GM04503 (cell line): ENCODE results near the gene RIN2.

Source experiments
- DNase-seq: peaks from one replicate; pipeline ENCODE4 v3.0.0-alpha.2; 2012; ENCODE audit warnings: low read depth

The RIN2 gene, protein sequence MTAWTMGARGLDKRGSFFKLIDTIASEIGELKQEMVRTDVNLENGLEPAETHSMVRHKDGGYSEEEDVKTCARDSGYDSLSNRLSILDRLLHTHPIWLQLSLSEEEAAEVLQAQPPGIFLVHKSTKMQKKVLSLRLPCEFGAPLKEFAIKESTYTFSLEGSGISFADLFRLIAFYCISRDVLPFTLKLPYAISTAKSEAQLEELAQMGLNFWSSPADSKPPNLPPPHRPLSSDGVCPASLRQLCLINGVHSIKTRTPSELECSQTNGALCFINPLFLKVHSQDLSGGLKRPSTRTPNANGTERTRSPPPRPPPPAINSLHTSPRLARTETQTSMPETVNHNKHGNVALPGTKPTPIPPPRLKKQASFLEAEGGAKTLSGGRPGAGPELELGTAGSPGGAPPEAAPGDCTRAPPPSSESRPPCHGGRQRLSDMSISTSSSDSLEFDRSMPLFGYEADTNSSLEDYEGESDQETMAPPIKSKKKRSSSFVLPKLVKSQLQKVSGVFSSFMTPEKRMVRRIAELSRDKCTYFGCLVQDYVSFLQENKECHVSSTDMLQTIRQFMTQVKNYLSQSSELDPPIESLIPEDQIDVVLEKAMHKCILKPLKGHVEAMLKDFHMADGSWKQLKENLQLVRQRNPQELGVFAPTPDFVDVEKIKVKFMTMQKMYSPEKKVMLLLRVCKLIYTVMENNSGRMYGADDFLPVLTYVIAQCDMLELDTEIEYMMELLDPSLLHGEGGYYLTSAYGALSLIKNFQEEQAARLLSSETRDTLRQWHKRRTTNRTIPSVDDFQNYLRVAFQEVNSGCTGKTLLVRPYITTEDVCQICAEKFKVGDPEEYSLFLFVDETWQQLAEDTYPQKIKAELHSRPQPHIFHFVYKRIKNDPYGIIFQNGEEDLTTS

DNA sequence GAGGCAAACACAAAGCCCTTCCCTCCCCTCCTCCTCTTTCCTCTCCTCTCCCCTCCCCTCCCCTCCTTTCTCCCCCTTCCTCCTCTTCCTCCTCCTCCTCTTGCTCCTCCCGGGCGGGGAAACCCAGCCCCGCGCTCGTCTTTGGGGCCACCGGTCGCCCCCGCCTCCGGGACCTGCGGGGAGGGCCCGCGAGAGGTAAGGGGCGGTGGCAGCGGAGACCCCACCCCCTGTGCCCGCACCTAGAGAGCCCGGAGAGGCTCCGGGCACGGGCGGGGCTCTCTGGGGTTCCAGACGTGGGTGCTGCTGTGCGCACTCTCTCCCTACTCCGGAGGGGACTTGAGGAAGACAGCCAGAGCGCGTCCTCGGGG, at the start of gene RIN2:
TSS of gene RIN2 (plus strand) at position 126 of the 368 bp plus-strand sequence. CDS start 131,344 bp downstream, outside the sequence.
- DNase-seq: no peak

- no peak for DNase-seq
Observed at GRCh38 chr20:19709635-19710335, 48.3 kb upstream of the RIN2 start.

- no peak for DNase-seq
Observed at GRCh38 chr20:19710336-19711120, 47.5 kb upstream of the RIN2 start.

- DNase-seq: no peak
Observed at GRCh38 chr20:19711126-19711525, 46.9 kb upstream of the RIN2 start.

DNA sequence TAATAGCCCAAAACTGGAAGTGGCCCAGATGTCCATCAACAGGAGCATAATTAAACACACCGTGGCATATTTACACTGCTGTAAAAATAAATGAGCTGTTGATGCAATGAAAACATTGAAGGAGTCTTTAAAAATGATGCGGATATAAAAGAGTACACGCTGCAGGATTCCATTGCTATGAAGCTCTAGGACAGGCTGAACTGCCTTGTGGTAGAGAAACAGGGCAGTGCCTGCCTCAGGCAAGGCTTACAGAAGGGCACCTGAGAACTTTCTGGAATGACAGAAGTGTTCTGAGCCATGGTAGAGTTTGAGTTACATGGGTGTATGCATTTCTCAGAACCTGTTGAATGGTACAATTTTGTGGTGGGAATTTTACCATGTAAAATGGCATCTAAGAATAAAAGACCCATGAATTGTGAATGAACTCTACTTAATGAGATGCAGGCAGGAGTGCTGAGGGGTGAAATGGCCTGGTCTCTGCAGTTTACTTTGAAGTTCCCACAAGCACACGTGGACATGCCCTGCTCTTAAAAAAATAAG, 45.3 kb upstream of the RIN2 start:
- DNase-seq: no peak

- no peak for DNase-seq
Observed at GRCh38 chr20:19713822-19714578, 44.1 kb upstream of the RIN2 start.

- no peak for DNase-seq
Observed at GRCh38 chr20:19714579-19714840, 43.5 kb upstream of the RIN2 start.

- DNase-seq: no peak
Observed at GRCh38 chr20:19715986-19716385, 42.1 kb upstream of the RIN2 start.

DNA sequence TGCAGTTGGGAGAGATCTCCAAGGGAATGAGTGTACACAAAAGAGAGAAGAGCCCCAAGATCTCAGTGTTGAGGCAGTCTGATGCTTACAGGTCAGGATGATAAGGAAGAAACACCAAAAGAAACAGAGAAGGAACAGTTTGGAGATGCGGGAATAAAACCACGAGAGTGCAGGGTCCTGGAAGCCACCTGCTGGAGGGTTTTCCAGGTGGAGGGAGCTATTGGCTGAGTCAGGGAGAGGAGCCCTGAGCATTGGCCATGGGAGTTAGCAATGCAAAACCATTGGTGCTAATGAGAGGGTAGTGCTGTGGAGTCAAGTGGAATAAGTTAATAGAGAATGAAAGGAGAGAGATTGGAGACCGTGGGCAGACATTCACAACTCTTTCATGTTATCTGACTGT, 39.2 kb upstream of the RIN2 start:
- no peak for DNase-seq

DNA sequence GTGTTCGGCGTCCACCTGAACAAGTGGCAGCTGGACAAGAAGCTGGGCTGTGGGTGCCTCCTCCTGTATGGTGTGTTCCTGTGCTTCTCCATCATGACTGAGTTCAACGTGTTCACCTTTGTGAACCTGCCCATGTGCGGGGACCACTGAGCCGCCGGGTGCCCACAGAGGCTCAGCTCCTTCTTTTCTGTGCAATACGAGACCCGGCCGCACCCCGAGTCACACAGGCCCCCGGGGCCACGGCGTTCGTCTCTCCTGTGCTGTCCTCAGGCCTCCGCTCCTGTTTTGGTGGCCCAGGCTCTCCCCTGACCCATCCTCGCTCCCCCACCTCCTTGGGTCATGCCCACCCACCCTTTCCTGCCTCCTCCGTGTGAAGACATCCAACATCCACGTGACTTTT, 37.1 kb upstream of the RIN2 start:
- no peak for DNase-seq

DNA sequence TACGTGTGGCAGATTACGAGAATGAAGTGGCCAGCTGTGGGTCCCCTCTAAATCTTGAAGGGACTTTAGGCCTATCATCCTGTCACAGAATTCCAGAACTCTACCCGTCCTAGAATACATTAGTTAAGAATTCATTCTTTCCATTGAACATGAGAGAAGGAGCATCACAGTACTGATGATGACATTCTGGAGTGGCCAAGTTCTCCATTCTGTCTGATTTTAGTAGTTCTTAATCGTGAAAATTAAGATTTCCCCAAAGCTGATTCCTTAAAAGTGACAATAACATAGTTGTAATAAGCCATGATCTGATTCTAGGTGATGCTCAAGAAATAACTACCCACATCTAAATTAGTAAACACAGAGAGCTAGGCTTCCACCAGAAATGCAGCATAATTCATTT, 35.0 kb upstream of the RIN2 start:
- no peak for DNase-seq

GRCh38 chr20:19723813-19724430, 34.1 kb upstream of the RIN2 start:
- no peak for DNase-seq

- DNase-seq: no peak
Observed at GRCh38 chr20:19725373-19725772, 32.7 kb upstream of the RIN2 start.

- peak; percentile 15 for DNase-seq
Observed at GRCh38 chr20:19725814-19726525, 32.1 kb upstream of the RIN2 start.

- DNase-seq: no peak
Observed at GRCh38 chr20:19727251-19727847, 30.7 kb upstream of the RIN2 start.

DNA sequence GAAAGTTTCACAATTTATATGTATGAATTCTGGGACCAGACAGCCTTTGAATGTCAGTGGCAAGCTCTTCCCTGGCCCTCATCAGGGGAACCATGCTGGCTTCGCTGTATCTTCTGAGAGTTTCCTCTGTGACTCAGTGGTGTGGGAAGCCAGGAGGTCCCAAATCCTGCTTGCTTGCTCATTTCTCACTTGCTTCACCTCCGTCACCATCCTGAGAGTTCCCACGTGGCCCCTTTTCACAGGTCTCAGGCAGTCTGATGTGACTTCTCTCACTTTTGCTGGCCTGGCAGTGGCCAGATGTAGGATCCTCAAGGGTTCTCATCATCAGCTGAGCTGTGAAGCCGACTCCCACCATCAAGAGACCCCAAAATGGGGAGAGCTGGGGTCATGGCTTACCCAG, 28.4 kb upstream of the RIN2 start:
- DNase-seq: no peak

DNA sequence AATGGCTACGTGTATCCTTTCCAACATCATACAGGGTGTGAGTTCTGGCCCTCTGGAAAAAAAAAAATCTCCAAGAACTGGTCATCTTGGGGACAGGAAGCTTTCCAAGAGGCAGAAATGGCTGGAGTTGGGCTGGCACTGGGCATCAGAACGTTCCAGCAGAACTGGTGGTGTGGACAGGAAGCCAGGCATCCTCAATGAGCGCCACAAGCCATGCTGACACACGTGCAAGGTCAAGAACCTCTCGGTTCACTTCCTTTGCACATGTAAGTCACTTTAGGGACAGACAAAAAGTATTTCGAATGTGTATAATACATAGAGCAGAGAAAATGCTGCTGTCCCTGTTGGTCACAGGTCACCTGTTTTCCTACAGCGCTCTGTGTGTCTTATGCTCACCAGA, 27.4 kb upstream of the RIN2 start:
- no peak for DNase-seq

GRCh38 chr20:19734811-19735210, 23.2 kb upstream of the RIN2 start:
- no peak for DNase-seq

- no peak for DNase-seq
Observed at GRCh38 chr20:19735446-19735845, 22.6 kb upstream of the RIN2 start.

- no peak for DNase-seq
Observed at GRCh38 chr20:19737025-19737424, 21.0 kb upstream of the RIN2 start.
